Common myeloid progenitor, CD34-positive (primary cell): ENCODE measurements around the gene GRWD1.
"Not testable (repeated sequence)": the region's sequence is repeated elsewhere in the genome, so short reads cannot be mapped to it uniquely, and the experiment has no call there.

Experiments
- CTCF ChIA-PET: fragments of 350-600 bp; sonication (Branson Sonifier 250); formaldehyde crosslinking; loops from one replicate; lab custom pipeline; 2021; ENCODE audit warnings: antibody characterized with exemption; lab: Charles Lee
- POLR2A ChIA-PET: fragments of 350-600 bp; sonication (Branson Sonifier 250); formaldehyde crosslinking; loops from one replicate; lab custom pipeline; 2021; ENCODE audit warnings: antibody characterized with exemption; lab: Charles Lee
- DNase-seq, 3 donors: peaks; one replicate each; pipeline versions ENCODE4 v3.0.0 to v3.0.0-alpha.2; 2013
- H3K27ac ChIP-seq, 2 experiments: 1 replicate in 1 of 2; 2 replicates in 1 of 2; pipeline ENCODE4 v1.7.0; 2013; ENCODE audit warnings: inconsistent platforms in 2 of 2, low read length in 2 of 2, mild to moderate bottlenecking in 2 of 2, low read depth in 1 of 2, moderate library complexity in 1 of 2; ENCODE audit not compliant: severe bottlenecking in 2 of 2, insufficient read depth in 1 of 2, poor library complexity in 1 of 2
- H3K27me3 ChIP-seq, 5 experiments: replicated peaks in 2 of 5; 1 replicate in 3 of 5; 2 replicates in 2 of 5; pipeline versions ENCODE4 v1.6.1 to v1.7.0; 2013; ENCODE audit warnings: low read length in 4 of 5, mild to moderate bottlenecking in 2 of 5, moderate library complexity in 2 of 5, inconsistent platforms in 1 of 5; ENCODE audit not compliant: insufficient read depth in 5 of 5, control insufficient read depth in 4 of 5
- H3K36me3 ChIP-seq, 4 experiments: 1 replicate in 2 of 4; 2 replicates in 2 of 4; pipeline versions ENCODE4 v1.6.1 to v1.7.0; 2013; ENCODE audit warnings: low read length in 3 of 4, control low read depth in 1 of 4, mild to moderate bottlenecking in 1 of 4; ENCODE audit not compliant: control insufficient read depth in 4 of 4, insufficient read depth in 4 of 4
- H3K4me1 ChIP-seq, 4 experiments: 1 replicate in 3 of 4; 2 replicates in 1 of 4; pipeline versions ENCODE4 v1.6.1 to v1.7.1; 2013; ENCODE audit warnings: low read length in 3 of 4, mild to moderate bottlenecking in 3 of 4, control low read depth in 1 of 4, inconsistent platforms in 1 of 4, moderate library complexity in 1 of 4; ENCODE audit not compliant: control insufficient read depth in 4 of 4, insufficient read depth in 4 of 4; ENCODE audit errors: control extremely low read depth in 1 of 4
- H3K4me3 ChIP-seq, 7 experiments: 1 replicate in 4 of 7; 2 replicates in 3 of 7; pipeline versions ENCODE4 v1.5.1 to v1.7.0; 2013; ENCODE audit warnings: mild to moderate bottlenecking in 7 of 7, low read length in 6 of 7, moderate library complexity in 6 of 7, inconsistent platforms in 2 of 7, low read depth in 2 of 7, control low read depth in 1 of 7; ENCODE audit not compliant: insufficient read depth in 4 of 7, control insufficient read depth in 1 of 7; ENCODE audit errors: extremely low read depth in 1 of 7
- H3K9me3 ChIP-seq, 5 experiments: 1 replicate in 4 of 5; 2 replicates in 1 of 5; pipeline versions ENCODE4 v1.6.1 to v1.7.1; 2013; ENCODE audit warnings: low read length in 4 of 5, mild to moderate bottlenecking in 2 of 5, inconsistent platforms in 1 of 5, low read depth in 1 of 5, moderate library complexity in 1 of 5; ENCODE audit not compliant: control insufficient read depth in 4 of 5, insufficient read depth in 2 of 5; ENCODE audit errors: control extremely low read depth in 1 of 5
- WGBS: methylation state at CpG from one replicate; pipeline ENCODE4 v1.1.5; 2013; ENCODE audit not compliant: insufficient coverage; 5-methylcytosine and 5-hydroxymethylcytosine counted together

The GRWD1 gene

GRCh38 chr19:48487948-48488347 lies 42.2 kb downstream of the GRWD1 start:
- CTCF ChIA-PET = interaction anchor here (0.8 to 7.5 kb wide), 9 partner anchors 8 to 158 kb away, joined by 3 to 98 read pairs (median 4); partner anchors contain the start of gene CA11
- peaks cover 0 to 30% (median 23%) of the 10 kb centered on the region in 4 experiments for H3K4me1 ChIP-seq
- POLR2A ChIA-PET = no interaction called here
- H3K9me3 ChIP-seq = no peaks in the 10 kb centered on the region
- H3K36me3 ChIP-seq = no peaks in the 10 kb centered on the region
- WGBS = 93% methylated on average over 5 of the region's 8 CpGs
- peaks cover 0 to 14% (median 0%) of the 10 kb centered on the region in 5 experiments for H3K27me3 ChIP-seq
- no peak for DNase-seq
- H3K27ac ChIP-seq = no peak overlapping the region
- H3K4me3 ChIP-seq = no peak overlapping the region

DNA sequence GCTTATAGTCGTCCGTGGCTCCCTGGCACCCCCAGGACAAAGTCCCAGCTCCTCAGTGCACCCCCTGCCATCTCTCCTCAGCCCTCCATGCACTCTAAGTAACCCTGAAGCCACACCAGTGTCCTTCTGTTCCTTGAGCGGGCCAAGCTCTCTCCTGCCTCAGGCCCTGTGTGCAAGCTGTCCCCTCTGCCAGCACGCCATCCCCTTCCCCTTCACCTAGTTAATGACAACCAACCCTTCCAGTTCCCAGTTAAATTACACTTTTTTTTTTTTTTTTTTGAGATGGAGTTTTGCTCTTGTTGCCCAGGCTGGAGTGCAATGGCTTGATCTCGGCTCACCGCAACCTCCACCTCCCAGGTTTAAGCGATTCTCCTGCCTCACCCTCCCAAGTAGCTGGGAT lies 42.7 kb downstream of the GRWD1 start:
- CTCF ChIA-PET = interaction anchor here (0.6 to 7.5 kb wide), 7 partner anchors 9 to 221 kb away, joined by 3 to 98 read pairs (median 4); no protein-coding TSS in a partner anchor
- WGBS = 100% methylated on average over 6 of the region's 7 CpGs
- H3K36me3 ChIP-seq, POLR2A ChIA-PET, H3K27ac ChIP-seq, H3K4me3 ChIP-seq, H3K9me3 ChIP-seq, DNase-seq: not testable (repeated sequence)
- Histone ChIP-seq H3K4me1 (peaks cover 0 to 30% (median 24%) of the 10 kb centered on the region in 4 experiments), H3K27me3 (peaks cover 0 to 14% (median 0%) of the 10 kb centered on the region in 5 experiments)

- Histone ChIP-seq H3K27ac (no peak overlapping the region), H3K4me3 (no peak overlapping the region), H3K36me3 (no peaks in the 10 kb centered on the region), H3K4me1 (peaks cover 0 to 37% (median 27%) of the 10 kb centered on the region in 4 experiments), H3K9me3 (no peaks in the 10 kb centered on the region), H3K27me3 (peaks cover 0 to 19% (median 3%) of the 10 kb centered on the region in 5 experiments)
- ChIA-PET POLR2A (interaction anchor here (0.7 kb wide), 1 partner anchor 12 kb away, joined by 4 read pairs; no protein-coding TSS in a partner anchor), CTCF (interaction anchor here (0.6 to 7.5 kb wide), 20 partner anchors 8 to 223 kb away, joined by 3 to 98 read pairs (median 4); partner anchors contain the start of gene TMEM143)
- 15% methylated on average over 17 of the region's 19 CpGs for WGBS
- DNase-seq = peak; percentile 58 to 74 (median 69)
These were observed 43.9 kb downstream of the GRWD1 start for GRCh38 chr19:48489608-48490216.

DNA sequence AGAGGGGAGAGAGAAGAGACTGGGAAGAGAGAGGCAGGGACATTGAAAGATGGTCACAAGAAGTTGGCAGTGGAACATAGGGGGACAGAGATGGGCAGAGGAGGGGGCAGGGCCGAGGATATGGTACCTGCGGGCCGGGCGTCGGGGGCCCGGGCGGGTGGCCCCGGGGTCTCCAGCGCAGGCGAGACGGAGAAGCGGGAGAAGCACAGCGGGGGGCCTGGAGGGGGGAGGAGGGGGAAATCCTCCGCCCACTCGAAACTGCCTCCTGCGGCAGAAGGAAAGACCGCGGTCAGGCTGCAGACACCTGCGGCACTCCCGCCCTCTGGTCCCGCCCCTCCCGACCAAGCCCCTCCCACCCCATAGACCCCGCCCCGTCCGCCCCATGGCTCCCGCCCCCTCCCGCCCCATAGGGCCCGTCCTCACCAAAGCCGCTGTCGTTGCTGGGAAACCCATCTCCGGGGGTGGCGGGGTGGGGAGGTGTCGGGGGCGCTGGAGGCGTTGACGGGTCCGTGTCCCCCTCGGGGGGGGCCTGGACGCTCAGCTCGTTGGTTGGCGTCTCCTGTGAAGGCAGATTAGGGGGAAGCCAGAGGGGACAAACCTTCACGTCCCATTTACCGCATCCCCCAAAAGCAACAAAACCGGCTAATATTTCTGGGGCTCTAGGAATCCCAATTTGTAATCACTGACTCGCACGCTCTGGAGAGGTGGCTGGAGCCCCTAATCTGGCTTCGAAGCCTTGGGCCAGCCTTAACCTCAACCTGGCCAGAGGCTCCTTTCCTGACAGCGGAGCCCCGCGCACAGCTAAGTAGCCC lies 45.4 kb downstream of the GRWD1 start:
- DNase-seq = peak; percentile 60 to 80 (median 79)
- POLR2A ChIA-PET = no interaction called here
- H3K36me3 ChIP-seq = no peaks in the 10 kb centered on the region

GRCh38 chr19:48491793-48492123 lies 46.0 kb downstream of the GRWD1 start:
- H3K4me1 ChIP-seq = peaks cover 0 to 45% (median 36%) of the 10 kb centered on the region in 4 experiments
- H3K27me3 ChIP-seq = peaks cover 0 to 22% (median 3%) of the 10 kb centered on the region in 5 experiments
- peak overlapping the region in 3 of 7 experiments; percentile 40 to 61 (median 47) for H3K4me3 ChIP-seq
- no peak overlapping the region for H3K27ac ChIP-seq
- ChIA-PET POLR2A (no interaction called here), CTCF (interaction anchor here (7.5 kb wide), 1 partner anchor 95 kb away, joined by 98 read pairs; no protein-coding TSS in a partner anchor)
- WGBS = 36% methylated on average over 10 of the region's 10 CpGs
- H3K9me3 ChIP-seq = no peaks in the 10 kb centered on the region
- no peak for DNase-seq
- H3K36me3 ChIP-seq = no peaks in the 10 kb centered on the region

More for the DNA sequence above, 45.4 kb downstream of the GRWD1 start:
- 5% methylated on average over 29 of the region's 50 CpGs for WGBS
- H3K9me3 ChIP-seq = no peaks in the 10 kb centered on the region
- H3K27me3 ChIP-seq = peaks cover 0 to 21% (median 3%) of the 10 kb centered on the region in 5 experiments
- no peak overlapping the region for H3K27ac ChIP-seq
- CTCF ChIA-PET = interaction anchor here (0.6 to 7.5 kb wide), 5 partner anchors 11 to 605 kb away, joined by 3 to 98 read pairs (median 5); partner anchors contain the start of gene SULT2A1
- H3K4me3 ChIP-seq = peak overlapping the region in 4 of 7 experiments; percentile 23 to 61 (median 50)
- H3K4me1 ChIP-seq = peaks cover 0 to 45% (median 36%) of the 10 kb centered on the region in 4 experiments

DNA sequence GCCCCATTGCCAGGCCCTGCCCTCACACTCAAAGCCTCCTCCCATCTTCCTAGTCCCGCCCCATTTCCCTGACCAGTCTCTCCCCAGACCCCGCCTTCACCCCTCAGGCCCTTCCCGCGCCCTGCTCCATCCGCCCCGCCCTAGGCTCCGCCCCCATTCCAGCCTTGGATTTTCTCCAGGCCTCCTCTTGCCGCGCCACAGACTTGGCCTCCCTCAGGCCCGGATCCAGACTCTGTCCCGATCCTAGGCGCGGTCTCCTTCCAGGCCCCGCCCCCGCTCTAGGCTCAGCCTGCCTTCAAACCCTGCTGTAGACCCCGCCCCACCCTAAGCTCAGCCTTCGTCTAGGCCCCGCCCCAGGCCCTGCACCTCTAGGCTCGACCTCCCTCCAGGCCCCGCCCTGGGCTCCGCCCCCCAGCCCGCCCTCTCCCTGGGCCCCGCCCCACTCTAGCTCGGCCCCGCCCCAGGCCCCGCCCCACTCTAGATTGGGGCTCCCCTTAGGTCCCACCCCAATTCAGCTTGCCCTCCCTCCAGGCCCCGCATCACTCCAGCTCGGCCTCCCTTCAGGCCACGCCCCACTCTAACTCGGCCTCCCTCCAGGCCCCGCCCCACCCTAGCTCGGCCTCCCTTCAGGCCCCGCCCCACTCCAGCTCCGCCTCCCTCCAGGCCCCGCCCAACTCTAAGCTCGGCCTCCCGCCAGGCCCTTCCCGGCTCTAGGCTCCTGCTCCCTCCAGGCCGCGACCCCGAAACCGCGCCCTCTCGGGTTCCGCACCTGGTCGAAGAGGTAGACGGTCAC lies 47.3 kb downstream of the GRWD1 start:
- H3K9me3 ChIP-seq = no peaks in the 10 kb centered on the region
- peak; percentile 91 to 96 (median 96) for DNase-seq
- ChIA-PET CTCF (interaction anchor here (0.6 to 7.5 kb wide), 6 partner anchors 8 to 102 kb away, joined by 3 to 98 read pairs (median 4); partner anchors contain the start of gene KDELR1), POLR2A (interaction anchor here (0.6 kb wide), 1 partner anchor 9 kb away, joined by 3 read pairs; no protein-coding TSS in a partner anchor)
- H3K36me3 ChIP-seq = no peaks in the 10 kb centered on the region
- 1% methylated on average over 23 of the region's 47 CpGs for WGBS
- H3K27me3 ChIP-seq = peaks cover 0 to 29% (median 3%) of the 10 kb centered on the region in 5 experiments
- peaks cover 0 to 45% (median 36%) of the 10 kb centered on the region in 4 experiments for H3K4me1 ChIP-seq
- H3K27ac ChIP-seq = peak overlapping the region in 1 of 2 experiments; percentile 43
- peak overlapping the region; percentile 19 to 81 (median 64) for H3K4me3 ChIP-seq
